ENCODE data around the gene DUS2.
"Not testable (repeated sequence)": the region's sequence is repeated elsewhere in the genome, so short reads cannot be mapped to it uniquely, and the experiment has no call there.

The DUS2 gene

DNA sequence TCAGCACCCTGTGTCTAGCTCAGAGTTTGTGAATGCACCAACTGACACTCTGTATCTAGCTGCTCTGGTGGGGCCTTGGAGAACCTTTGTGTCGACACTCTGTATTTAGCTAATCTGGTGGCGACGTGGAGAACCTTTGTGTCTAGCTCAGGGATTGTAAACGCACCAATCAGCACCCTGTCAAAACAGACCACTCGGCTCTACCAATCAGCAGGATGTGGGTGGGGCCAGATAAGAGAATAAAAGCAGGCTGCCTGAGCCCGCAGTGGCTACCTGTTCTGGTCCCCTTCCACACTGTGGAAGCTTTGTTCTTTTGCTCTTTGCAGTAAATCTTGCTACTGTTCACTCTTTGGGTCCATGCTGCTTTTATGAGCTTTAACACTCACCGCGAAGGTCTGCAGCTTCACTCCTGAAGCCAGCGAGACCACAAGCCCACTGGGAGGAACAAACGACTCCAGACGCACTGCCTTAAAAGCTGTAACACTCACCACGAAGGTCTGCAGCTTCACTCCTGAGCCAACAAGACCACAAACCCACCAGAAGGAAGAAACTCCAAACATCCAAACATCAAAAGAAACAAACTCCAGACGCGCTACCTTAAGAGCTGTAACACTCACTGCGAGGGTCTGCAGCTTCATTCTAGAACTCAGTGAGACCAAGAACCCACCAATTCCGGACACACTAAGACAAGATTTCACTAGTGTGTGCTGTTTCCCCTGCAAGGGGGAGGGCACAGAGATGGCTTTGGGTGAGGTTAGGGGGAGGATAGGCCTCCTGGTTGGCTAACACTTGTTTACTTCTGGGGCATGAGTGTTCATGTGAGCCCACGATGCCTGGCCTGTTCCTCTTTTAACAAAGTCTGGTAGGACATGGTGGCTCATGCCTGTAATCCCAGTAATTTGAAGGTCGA lies 24.1 kb upstream of the DUS2 start, which contains the start of gene DPEP2:
TSS of gene DPEP2 (minus strand) at position 706 of the 910 bp plus-strand sequence. CDS start 6,272 bp downstream, outside the sequence.
- DNase-seq = not testable (repeated sequence)

DNA sequence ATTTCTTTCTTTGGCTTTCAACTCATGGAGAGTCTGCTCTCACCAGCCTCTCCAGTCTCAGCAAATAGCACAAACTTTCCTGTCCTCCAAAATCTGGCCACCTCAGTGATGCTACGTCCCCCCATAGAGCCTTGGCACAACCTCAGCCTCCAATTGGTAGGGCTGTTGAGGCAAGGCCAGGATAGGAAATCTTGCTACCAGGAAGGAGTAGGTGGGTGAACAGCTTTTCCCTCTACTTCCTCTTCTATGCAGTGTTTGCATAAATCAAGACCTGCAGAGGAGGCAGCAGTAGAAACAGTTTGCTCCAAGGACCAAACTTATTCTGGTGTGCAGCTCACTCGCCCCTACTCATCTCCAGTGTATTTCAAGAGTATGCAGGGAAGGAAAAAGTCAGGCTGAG lies 23.1 kb upstream of the DUS2 start:
- no peak for DNase-seq

GRCh38 chr16:68000450-68000849 lies 22.6 kb upstream of the DUS2 start:
- DNase-seq = no peak

DNA sequence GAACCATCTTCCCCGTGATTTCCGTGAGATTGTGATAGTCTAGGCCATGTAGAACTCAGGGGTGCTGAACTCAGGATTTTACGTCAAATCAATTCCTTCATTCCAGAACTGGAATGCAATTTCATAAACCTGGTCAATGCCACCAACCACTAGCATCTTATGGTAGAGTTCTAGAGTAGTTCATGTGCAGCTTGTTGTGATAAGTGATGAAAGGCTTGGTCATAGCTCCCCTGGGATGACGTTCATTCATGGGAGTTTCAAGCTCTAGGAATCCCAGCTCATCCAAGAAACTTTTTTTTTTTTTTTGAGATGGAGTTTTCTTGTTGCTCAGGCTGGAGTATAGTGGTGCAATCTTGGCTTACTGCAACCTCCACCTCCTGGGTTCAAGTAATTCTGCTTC lies 20.1 kb upstream of the DUS2 start:
- no peak for DNase-seq

DNA sequence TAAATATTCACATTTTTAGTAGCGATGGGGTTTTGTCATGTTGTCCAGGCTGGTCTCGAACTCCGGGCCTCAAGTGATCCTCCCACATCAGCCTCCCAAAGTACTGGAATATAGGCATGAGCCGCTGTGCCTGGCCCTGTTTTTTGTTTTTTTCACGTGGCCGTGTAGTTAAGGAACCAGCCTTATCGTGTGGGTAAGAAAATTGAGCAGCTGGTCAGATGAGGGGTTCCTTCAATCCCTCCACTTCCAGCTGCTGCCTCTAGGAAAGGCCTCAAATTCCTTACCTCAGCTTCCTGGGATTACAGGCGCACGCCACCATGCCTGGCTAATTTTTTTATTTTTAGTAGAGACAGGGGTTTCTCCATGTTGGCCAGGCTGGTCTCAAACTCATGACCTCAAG lies 17.9 kb upstream of the DUS2 start:
- DNase-seq = no peak

GRCh38 chr16:68005786-68006286 lies 17.2 kb upstream of the DUS2 start:
- no peak for DNase-seq

GRCh38 chr16:68009157-68009735 lies 13.8 kb upstream of the DUS2 start:
- no peak for DNase-seq

- DNase-seq = not testable (repeated sequence)
These were observed 13.2 kb upstream of the DUS2 start for GRCh38 chr16:68009872-68010271.

- no peak for DNase-seq
These were observed 9.6 kb upstream of the DUS2 start for GRCh38 chr16:68013440-68013839.

DNA sequence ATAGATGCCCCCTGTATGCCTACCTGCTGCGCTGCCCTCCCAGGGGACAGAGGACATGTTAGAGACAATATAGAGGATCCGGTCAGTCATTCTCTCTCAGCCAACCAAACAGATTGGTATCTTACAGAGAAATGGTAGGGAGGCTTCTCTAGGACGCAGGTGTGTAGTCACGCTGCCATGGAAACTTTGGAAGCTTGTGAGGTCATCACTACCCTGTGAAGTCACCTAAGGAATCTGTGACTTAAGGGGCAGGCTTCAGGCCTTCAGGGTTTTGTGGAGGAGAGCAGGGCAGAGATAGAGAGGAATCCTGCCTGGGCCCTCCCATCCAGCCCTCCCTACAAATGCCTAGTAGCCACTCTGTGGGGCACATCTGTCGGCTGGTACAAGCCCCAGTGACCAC lies 7.4 kb upstream of the DUS2 start, which contains the start of gene DPEP2NB:
TSS of gene DPEP2NB (minus strand) at position 231 of the 400 bp plus-strand sequence. CDS start at position 90, 141 bp downstream.
- no peak for DNase-seq

DNA sequence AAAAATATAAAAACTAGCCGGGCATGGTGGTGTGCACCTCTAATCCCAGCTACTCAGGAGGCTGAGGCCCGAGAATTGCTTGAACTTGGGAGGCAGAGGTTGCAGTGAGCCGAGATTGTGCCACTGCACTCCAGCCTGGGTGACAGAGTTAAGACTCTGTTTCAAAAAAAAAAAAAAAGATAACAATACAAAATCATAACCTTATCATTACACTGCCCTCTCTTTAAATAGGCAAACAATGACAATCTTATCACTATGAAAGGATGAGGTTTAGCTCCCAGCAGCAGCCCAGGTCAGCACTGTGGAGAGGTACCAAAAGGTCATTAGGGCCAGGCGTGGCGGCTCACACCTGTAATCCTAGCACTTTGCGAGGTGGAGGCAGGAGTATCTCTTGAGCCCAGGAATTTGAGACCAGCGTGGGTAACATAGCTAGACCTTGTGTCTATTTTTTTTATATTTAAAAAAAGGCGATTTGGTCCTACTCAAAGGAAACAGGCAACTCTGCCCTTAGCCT lies 3.9 kb upstream of the DUS2 start:
- no peak for DNase-seq

DNA sequence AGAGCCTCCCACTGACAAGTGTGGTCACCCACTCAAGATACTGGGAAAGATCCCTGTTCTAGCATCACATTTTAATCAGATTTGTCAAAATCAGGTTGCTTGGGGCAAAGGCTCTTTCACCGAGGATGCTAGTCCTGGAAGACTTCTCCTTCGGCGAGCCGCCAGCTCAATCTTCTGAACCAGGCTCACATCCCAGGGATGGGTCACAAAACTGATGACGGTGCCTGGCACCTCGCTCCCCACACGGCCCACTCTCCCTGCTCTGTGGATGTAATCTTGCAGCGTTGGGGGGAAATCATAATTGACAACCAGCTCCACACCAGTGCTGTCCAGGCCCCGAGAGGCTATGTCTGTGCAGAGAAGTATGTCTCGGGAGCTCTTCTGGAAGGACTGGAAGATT lies 1.6 kb upstream of the DUS2 start:
- DNase-seq = no peak

- no peak for DNase-seq
These were observed 781 bp upstream of the DUS2 start for GRCh38 chr16:68022278-68022727.

DNA sequence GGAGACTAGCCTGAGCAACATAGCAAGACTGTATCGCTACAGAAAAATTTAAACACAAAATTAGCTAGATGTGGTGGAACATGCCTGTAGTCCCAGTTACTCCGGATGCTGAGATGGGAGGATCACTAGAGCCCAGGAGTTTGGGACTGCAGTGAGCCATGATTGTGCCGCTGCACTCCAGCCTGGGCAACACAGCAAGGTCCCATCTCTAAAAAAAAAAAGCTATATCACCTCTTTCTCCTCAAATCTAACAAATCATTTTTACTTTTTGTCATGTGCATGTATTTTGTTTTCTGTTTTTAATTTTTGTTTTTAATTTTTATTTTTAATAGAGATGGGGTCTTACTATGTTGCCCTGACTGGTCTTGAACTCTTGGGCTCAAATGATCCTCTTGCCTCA lies 5.9 kb downstream of the DUS2 start:
- no peak for DNase-seq

- not testable (repeated sequence) for DNase-seq
These were observed 7.0 kb downstream of the DUS2 start for GRCh38 chr16:68030108-68030507.

- no peak for DNase-seq
These were observed 8.9 kb downstream of the DUS2 start for GRCh38 chr16:68031951-68032350.

- DNase-seq = no peak
These were observed 10.0 kb downstream of the DUS2 start for GRCh38 chr16:68033101-68033500.

DNA sequence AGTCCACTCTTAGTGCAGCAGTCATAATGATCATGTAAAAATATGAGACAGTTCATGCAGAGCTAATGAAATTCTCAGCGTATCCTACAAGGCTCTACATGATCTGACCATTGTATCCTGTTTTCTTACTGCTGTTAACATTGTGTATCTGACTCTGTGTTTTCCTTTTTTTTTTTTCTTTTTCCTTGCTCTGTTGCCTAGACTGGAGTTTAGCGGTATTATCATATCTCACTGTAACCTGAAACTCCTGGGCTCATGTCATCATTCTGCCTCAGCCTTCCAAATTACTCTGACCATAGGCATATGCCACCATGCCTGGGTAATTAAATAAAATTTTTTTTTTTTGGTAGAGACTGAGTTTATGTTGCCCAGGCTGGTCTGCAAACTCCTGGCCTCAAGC lies 12.1 kb downstream of the DUS2 start:
- no peak for DNase-seq

- DNase-seq = no peak
These were observed 14.9 kb downstream of the DUS2 start for GRCh38 chr16:68037841-68038597.

DNA sequence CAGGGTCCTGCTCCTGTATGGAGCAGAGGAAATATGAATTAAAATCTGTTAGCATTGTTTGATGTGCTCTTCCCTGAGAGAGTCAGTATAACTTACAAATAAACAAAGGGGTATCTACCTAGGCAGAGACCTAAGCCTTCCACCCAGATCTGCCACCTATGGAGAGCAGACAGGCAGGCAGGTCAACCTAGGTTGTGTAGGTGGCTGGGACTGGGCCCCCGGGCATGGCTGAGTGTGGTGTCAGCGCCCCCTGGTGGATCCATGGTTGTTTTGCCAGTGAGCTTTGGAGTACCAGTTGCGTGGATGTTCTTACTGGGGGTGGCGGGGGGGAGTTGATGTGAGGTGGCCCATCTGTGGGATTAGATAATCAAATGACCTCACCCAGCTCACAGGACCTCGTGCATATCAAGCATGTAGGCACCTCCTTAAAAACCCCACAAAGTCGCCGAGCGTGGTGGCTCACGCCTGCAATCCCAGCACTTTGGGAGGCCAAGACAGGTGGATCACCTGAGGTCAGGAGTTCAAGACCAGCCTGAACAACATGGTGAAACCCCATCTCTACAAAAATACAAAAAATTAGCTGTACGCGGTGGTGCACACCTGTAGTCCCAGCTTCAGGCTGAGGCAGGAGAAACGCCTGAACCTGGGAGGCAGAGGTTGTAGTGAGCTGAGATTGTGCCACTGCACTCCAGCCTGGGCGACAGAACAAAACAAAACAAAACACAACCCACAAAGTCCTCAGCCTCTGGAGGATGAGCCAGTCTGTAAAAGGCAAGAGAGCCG lies 17.6 kb downstream of the DUS2 start:
- peak; percentile 30 for DNase-seq

GRCh38 chr16:68041783-68042182 lies 18.7 kb downstream of the DUS2 start:
- DNase-seq = no peak

- DNase-seq = no peak
These were observed 23.0 kb downstream of the DUS2 start for GRCh38 chr16:68046106-68046505.
